Subcutaneous adipose tissue (tissue), 4 donors: ENCODE data around the gene AOC2. TPM values are rescaled to one million over a fixed set of nuclear protein-coding genes. Genes with fewer than 3 reads are reported as not detected.

ENCODE experiments used
- total RNA-seq, 4 donors: library from RNA; depleted of rRNA; stranded (reverse); fragments of >200 nt; gene quantifications; one replicate each; pipeline ENCODE4 v1.1.0, GENCODE V29; 2016
- TF ChIP-seq, protein P1 (sequence below): fragments of 450-650 bp; IDR thresholded peaks from one replicate; pipeline ENCODE4 v1.5.1; 2016; ENCODE audit warnings: low read depth, mild to moderate bottlenecking, control low read depth, antibody characterized with exemption, moderate library complexity

AOC2 gene
- total RNA-seq, 4 donors from 2014 or later, result 4.1 to 15.0 (median 9.4) TPM

DNA sequence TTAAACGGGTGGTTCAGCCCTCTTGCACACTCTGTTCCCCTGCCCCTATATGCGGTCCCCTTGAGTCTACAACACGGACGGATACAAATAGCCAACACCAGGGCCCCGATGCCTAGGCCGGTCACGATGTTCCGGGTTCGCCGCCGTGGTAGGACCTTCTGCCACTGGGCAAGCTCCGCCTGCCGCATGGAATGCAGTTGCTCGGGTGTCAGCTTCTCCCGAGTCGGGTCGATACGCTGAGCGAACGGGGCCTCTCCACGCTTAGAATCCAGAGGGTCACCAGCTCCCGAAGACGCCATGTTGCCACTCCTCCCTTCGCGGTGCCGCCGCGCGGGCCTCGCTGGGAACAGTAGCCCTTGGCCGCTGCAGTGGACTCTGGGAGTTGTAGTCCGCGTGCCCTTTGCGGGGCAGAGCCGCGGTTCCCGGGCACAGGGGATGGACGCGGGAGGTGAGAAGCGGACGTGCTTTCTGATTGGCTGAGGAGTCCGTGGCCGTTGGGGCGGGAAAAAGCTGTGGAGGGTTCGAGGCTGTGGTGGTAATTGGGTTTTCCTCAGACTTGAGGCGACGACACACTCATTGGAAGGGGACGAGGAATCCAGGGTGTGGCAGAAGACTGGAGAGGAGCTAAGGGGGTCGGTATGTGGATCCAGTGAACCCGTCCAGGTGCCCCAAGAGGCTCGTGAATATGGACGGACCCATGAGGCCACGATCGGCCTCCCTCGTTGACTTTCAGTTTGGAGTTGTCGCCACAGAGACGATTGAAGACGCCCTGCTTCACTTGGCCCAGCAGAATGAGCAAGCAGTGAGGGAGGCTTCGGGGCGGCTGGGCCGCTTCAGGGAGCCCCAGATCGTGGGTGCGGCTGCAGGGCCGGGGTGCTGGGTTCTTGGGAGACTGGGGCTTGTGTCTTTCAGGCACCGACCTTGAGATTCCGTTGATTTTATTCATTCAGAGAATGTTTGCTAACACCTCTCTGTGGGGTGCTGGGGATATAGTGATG, 45.7 kb upstream of the AOC2 start, which contains the start of the genes CNTD1 and COA3:
CNTD1 (plus strand) TSS at position 479 of the 998 bp plus-strand sequence; CDS start at position 686, 207 bp downstream.
COA3 (minus strand) TSS at position 322 of the 998 bp plus-strand sequence; CDS start at position 299, 23 bp downstream.
- TF ChIP-seq, protein P1, sequence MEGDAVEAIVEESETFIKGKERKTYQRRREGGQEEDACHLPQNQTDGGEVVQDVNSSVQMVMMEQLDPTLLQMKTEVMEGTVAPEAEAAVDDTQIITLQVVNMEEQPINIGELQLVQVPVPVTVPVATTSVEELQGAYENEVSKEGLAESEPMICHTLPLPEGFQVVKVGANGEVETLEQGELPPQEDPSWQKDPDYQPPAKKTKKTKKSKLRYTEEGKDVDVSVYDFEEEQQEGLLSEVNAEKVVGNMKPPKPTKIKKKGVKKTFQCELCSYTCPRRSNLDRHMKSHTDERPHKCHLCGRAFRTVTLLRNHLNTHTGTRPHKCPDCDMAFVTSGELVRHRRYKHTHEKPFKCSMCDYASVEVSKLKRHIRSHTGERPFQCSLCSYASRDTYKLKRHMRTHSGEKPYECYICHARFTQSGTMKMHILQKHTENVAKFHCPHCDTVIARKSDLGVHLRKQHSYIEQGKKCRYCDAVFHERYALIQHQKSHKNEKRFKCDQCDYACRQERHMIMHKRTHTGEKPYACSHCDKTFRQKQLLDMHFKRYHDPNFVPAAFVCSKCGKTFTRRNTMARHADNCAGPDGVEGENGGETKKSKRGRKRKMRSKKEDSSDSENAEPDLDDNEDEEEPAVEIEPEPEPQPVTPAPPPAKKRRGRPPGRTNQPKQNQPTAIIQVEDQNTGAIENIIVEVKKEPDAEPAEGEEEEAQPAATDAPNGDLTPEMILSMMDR, result no peak

DNA sequence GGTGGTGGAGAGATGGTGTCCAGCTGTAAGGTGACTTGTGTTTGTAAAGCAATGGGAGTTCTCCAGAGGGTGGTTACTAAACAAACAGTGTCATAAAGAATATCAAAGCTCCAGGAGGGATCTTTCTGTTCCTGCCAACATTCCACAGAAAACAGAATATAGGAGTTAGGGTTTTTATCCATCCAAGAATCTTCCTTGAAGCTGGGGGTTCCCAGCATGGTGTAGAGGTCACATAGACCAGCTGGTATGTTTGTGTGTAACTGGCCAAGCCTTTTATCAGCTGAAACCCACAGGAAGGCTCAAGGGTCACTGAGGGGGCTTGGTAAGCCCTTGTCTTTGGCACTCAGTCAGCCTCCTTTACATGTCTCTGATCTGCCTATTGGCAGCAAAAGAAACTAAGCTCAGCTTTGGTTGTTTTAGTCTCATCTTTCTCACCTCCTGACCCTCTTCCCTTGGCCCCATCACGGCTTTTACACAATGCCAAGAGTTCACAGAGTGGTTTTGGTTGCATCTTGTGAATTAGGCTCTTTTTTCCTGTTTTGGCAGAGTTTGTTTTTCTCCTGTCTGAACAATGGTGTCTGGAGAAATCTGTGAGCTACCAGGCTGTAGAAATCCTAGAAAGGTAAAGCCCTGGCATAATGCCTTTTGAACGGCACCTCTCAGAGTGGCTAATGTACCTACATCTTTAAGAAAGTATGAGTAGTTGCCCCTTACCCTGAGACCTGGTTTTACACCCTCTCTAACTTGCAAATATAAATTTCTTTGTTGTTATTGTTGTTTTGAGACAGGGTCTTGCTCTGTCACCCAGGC, 41.1 kb upstream of the AOC2 start:
- TF ChIP-seq, protein P1, result no peak

DNA sequence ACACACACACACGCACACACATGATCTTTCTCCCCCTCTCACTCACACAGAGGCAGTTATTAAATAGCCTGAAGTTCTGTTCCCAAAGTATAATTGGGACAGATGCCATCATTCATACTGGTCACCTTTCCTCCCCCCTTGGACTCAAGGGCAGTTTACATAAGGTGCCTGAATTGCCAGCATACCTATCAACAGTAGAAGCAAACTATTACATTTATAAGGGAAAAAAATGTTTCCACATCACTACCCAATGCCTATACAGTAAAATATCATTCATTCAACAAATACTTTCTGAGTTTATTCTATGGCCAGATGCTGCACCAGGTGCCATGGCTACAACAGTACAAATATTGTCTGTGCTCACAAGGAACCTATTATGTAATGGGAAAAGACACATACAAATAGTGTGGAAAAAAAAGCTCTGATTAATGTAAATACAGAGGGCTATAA, 39.4 kb upstream of the AOC2 start:
- TF ChIP-seq, protein P1, result no peak

DNA sequence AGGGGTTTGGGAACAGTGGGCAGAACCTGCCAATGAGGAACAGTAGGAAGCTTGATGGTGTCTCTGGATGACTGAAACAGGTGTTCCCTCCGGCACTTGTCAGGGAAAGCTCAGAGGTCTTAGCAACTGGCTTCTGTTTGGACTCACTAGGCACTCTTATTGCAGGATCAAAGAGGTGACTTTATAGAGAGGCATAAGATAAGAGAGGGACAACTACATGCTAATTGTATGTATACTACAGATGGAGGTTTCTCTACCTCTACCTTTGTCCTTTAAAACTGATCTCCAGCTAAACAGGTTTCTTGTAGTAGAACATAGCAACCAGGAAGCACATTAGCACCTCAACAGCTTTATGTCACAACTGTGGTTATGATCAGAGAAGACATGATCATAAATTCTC, 38.1 kb upstream of the AOC2 start:
- TF ChIP-seq, protein P1, result no peak

- TF ChIP-seq, protein P1, result no peak
Measured at GRCh38 chr17:42809250-42809649, 35.1 kb upstream of the AOC2 start.

GRCh38 chr17:42814633-42815399, 29.6 kb upstream of the AOC2 start:
- TF ChIP-seq, protein P1, result no peak
